Measurements from ENCODE around the gene FGD6. TPM values are rescaled to one million over a fixed set of nuclear protein-coding genes. Genes with fewer than 3 reads are reported as not detected.

The FGD6 gene
- polyA plus RNA-seq, 4 donors, result 0.89 to 11.4 (median 1.3) TPM

DNA sequence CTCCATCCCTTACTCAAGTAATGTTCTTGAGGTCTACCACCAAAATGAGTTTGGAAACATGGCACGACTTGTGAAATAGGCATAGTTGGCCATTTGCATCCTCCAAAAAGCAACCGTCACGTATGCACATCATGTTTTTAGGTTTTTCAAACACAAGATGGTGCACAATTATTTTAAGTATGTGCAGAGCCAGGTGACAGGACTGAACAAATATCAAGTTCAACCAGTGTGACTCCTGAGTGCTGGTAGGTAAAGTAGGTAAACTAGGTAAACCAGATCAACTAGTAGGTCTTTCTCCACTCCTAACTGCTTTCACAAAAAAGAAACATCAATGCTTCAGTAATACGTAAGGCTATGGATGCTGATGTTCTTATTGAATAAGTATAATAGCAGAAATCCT lies 39.1 kb downstream of the FGD6 start:
- no peaks in the 10 kb centered on the region for H3K9me3 ChIP-seq (ENCODE audit: control insufficient read depth in 2 of 2, insufficient read depth in 1 of 2, low read depth in 1 of 2, low read length in 1 of 2)
- 80 to 88% (median 82%) methylated on average over 4 of the region's 4 CpGs for WGBS, 3 donors
- no peaks in the 10 kb centered on the region for H3K27me3 ChIP-seq (ENCODE audit: control insufficient read depth in 3 of 3, insufficient read depth in 3 of 3, low read length in 3 of 3)
- H3K36me3 ChIP-seq (ENCODE audit: control insufficient read depth in 3 of 3, insufficient read depth in 2 of 3, low read depth in 1 of 3, low read length in 3 of 3), result peaks cover 0 to 18% (median 0%) of the 10 kb centered on the region in 3 donors
- H3K4me1 ChIP-seq (ENCODE audit: control insufficient read depth in 3 of 3, insufficient read depth in 2 of 3, low read depth in 1 of 3, low read length in 2 of 3), result peaks cover 0 to 22% (median 3%) of the 10 kb centered on the region in 3 donors
- DNase-seq, result no peak
- no peak for FAIRE-seq
- H3K27ac ChIP-seq (ENCODE audit: low read depth in 1 of 3, low read length in 2 of 3), result no peak overlapping the region
- H3K4me3 ChIP-seq (ENCODE audit: low read depth in 1 of 3, low read length in 3 of 3), result no peak overlapping the region

DNA sequence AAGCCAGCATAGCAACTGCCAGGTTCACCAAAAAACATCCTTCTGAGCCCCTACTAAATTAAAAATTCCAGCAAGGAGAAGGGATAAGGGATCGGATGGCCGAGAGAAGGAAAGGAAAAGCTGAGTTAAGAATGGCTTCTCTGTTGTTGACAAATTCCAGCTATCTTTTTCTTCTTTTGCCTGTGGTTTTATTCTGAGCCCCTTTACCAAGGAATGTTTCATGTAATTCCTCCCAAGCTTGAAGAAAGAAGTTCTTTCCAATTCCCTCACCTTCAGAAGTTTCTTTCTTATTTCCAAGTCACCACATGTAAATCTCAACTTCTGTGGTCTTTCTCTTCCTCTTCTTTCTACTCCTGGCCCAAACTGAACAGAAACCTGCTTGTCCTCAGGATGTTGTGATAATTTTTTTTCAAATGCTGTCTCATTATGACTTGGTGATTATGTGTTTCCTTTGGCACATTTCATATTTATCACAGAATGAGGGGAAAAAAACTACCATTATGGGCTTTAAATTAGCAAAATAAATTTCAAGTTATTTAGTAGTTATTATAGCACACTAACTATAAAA lies 40.0 kb downstream of the FGD6 start:
- Histone ChIP-seq H3K27ac (ENCODE audit: low read depth in 1 of 3, low read length in 2 of 3) (no peak overlapping the region), H3K9me3 (ENCODE audit: control insufficient read depth in 2 of 2, insufficient read depth in 1 of 2, low read depth in 1 of 2, low read length in 1 of 2) (no peaks in the 10 kb centered on the region), H3K4me3 (ENCODE audit: low read depth in 1 of 3, low read length in 3 of 3) (no peak overlapping the region), H3K36me3 (ENCODE audit: control insufficient read depth in 3 of 3, insufficient read depth in 2 of 3, low read depth in 1 of 3, low read length in 3 of 3) (peaks cover 0 to 13% (median 0%) of the 10 kb centered on the region in 3 donors), H3K27me3 (ENCODE audit: control insufficient read depth in 3 of 3, insufficient read depth in 3 of 3, low read length in 3 of 3) (no peaks in the 10 kb centered on the region), H3K4me1 (ENCODE audit: control insufficient read depth in 3 of 3, insufficient read depth in 2 of 3, low read depth in 1 of 3, low read length in 2 of 3) (peaks cover 0 to 27% (median 3%) of the 10 kb centered on the region in 3 donors)
- no peak for DNase-seq
- WGBS, 3 donors, result 90 to 100% (median 94%) methylated on average over 2 of the region's 2 CpGs
- FAIRE-seq, result no peak

DNA sequence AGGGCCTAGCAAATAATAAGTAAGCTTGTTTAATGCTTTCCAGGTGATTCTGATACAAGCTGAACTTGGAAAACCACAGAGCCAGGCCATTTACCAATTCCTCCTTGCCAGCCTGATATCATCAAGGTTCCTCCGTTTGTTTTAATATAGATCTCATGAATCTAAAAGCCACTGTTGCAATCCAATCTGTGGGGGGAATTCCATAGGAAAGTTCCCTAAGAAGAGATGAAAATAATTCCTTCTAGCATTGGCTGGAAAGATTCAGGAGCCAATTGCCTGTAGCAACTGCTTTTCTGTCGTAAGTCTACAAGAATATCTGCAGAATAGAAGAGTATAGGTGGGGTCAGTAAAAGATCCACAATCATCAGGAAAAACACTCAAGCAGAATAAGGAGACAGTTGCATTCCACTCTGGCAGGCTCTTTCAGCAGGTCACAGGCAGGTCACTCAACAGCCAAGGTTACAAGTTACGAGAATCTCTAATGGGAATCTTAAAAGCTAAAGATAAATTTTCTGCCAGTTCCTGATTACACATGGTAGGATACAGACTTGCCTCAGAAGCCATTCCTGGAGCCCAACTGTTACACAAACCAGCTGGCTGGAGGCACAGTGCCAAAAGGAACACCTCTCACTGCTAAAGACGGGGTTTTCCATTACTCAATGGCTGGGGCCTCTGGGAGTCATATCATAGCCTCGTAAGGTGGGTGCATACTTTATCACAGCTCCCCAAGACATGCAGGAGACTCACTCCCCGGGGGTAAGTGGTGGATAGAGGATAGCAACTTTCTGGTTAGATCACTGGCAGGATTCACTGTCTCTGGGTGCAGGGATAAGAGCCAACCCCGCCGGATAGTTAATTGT lies 43.6 kb downstream of the FGD6 start:
- WGBS, 3 donors, result 19 to 39% (median 31%) methylated on average over 8 of the region's 8 CpGs
- DNase-seq (peak; percentile 43 to 54), FAIRE-seq (no peak)
- H3K4me1 ChIP-seq (ENCODE audit: control insufficient read depth in 3 of 3, insufficient read depth in 2 of 3, low read depth in 1 of 3, low read length in 2 of 3), result peaks cover 0 to 22% (median 7%) of the 10 kb centered on the region in 3 donors
- peak overlapping the region in 2 of 3 donors; percentile 61 to 62 for H3K27ac ChIP-seq (ENCODE audit: low read depth in 1 of 3, low read length in 2 of 3)
- no peaks in the 10 kb centered on the region for H3K27me3 ChIP-seq (ENCODE audit: control insufficient read depth in 3 of 3, insufficient read depth in 3 of 3, low read length in 3 of 3)
- H3K4me3 ChIP-seq (ENCODE audit: low read depth in 1 of 3, low read length in 3 of 3), result no peak overlapping the region
- no peaks in the 10 kb centered on the region for H3K9me3 ChIP-seq (ENCODE audit: control insufficient read depth in 2 of 2, insufficient read depth in 1 of 2, low read depth in 1 of 2, low read length in 1 of 2)
- peaks cover 0 to 18% (median 0%) of the 10 kb centered on the region in 3 donors for H3K36me3 ChIP-seq (ENCODE audit: control insufficient read depth in 3 of 3, insufficient read depth in 2 of 3, low read depth in 1 of 3, low read length in 3 of 3)

DNA sequence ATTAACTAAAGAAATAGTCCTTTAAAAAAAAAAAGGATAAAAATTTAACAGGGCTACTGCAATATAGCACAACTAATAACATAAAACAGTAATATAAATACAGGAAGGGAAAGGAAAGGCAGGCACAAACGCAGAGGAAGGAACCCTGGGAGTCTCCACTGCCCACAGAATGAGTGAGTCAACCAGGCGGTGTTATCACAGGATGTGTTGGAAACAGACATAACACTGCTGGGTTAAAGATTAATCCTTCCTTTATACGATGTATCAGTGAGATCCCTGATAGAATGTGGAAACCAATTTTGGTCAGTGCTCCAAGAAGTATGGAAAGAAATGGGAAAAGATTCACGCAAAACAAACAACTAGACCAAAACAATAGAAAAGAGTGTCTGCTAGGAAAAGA lies 47.9 kb downstream of the FGD6 start:
- FAIRE-seq, result no peak
- H3K36me3 ChIP-seq (ENCODE audit: control insufficient read depth in 3 of 3, insufficient read depth in 2 of 3, low read depth in 1 of 3, low read length in 3 of 3), result peaks cover 0 to 25% (median 0%) of the 10 kb centered on the region in 3 donors
- 31 to 49% (median 38%) methylated on average over 4 of the region's 4 CpGs for WGBS, 3 donors
- no peaks in the 10 kb centered on the region for H3K27me3 ChIP-seq (ENCODE audit: control insufficient read depth in 3 of 3, insufficient read depth in 3 of 3, low read length in 3 of 3)
- no peaks in the 10 kb centered on the region for H3K9me3 ChIP-seq (ENCODE audit: control insufficient read depth in 2 of 2, insufficient read depth in 1 of 2, low read depth in 1 of 2, low read length in 1 of 2)
- H3K4me1 ChIP-seq (ENCODE audit: control insufficient read depth in 3 of 3, insufficient read depth in 2 of 3, low read depth in 1 of 3, low read length in 2 of 3), result peaks cover 0 to 25% (median 7%) of the 10 kb centered on the region in 3 donors
- H3K27ac ChIP-seq (ENCODE audit: low read depth in 1 of 3, low read length in 2 of 3), result peak overlapping the region in 2 of 3 donors; percentile 4 to 57
- no peak overlapping the region for H3K4me3 ChIP-seq (ENCODE audit: low read depth in 1 of 3, low read length in 3 of 3)
- DNase-seq, result peak; percentile 77 to 78

DNA sequence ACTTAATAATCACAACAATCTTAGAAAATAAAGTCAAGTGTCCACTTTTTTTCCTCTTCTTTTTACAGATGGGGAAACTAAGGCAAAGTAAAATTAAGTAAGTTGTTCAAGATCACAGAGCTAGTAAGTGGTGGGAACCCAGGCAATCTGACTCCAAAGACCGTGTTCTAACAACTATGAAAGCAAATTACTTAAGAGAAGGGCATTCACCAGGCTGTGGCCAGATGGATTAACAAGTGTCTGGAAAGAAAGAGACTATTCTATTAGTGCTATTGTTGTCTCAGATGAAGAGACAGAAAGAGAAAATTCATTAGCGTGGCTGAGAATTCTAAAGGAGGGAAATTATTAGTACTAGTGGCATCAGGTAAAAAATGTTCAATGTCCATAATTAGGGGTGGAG lies 48.5 kb downstream of the FGD6 start:
- H3K27me3 ChIP-seq (ENCODE audit: control insufficient read depth in 3 of 3, insufficient read depth in 3 of 3, low read length in 3 of 3), result no peaks in the 10 kb centered on the region
- H3K4me1 ChIP-seq (ENCODE audit: control insufficient read depth in 3 of 3, insufficient read depth in 2 of 3, low read depth in 1 of 3, low read length in 2 of 3), result peaks cover 0 to 20% (median 7%) of the 10 kb centered on the region in 3 donors
- FAIRE-seq (no peak), DNase-seq (no peak)
- H3K27ac ChIP-seq (ENCODE audit: low read depth in 1 of 3, low read length in 2 of 3), result peak overlapping the region in 1 of 3 donors; percentile 57
- 63 to 78% (median 65%) methylated on average over 2 of the region's 2 CpGs for WGBS, 3 donors
- no peak overlapping the region for H3K4me3 ChIP-seq (ENCODE audit: low read depth in 1 of 3, low read length in 3 of 3)
- peaks cover 0 to 22% (median 0%) of the 10 kb centered on the region in 3 donors for H3K36me3 ChIP-seq (ENCODE audit: control insufficient read depth in 3 of 3, insufficient read depth in 2 of 3, low read depth in 1 of 3, low read length in 3 of 3)
- H3K9me3 ChIP-seq (ENCODE audit: control insufficient read depth in 2 of 2, insufficient read depth in 1 of 2, low read depth in 1 of 2, low read length in 1 of 2), result no peaks in the 10 kb centered on the region

DNA sequence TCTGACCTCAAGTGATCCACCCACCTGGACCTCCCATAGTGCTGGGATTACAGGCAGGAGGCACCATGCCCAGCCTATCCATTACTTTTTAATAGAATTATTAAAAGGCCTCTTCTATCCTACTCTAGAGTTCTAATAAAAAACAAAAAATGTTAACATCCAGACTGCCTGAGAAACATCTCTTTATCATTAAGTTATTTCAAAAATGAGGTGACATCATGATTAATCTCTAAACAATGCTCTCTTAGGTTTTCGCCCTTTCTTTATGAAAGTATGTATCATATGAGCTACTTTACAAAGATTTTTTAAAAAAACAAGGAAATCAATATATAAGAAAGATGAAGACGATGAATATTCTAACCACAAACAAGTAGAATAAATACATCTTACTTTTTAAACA lies 52.6 kb downstream of the FGD6 start:
- H3K36me3 ChIP-seq (ENCODE audit: control insufficient read depth in 3 of 3, insufficient read depth in 2 of 3, low read depth in 1 of 3, low read length in 3 of 3), result peaks cover 0 to 15% (median 0%) of the 10 kb centered on the region in 3 donors
- no peak for DNase-seq
- FAIRE-seq, result no peak
- WGBS, 3 donors, result 90 to 96% (median 93%) methylated on average over 2 of the region's 2 CpGs
- no peaks in the 10 kb centered on the region for H3K27me3 ChIP-seq (ENCODE audit: control insufficient read depth in 3 of 3, insufficient read depth in 3 of 3, low read length in 3 of 3)
- H3K27ac ChIP-seq (ENCODE audit: low read depth in 1 of 3, low read length in 2 of 3), result no peak overlapping the region
- no peak overlapping the region for H3K4me3 ChIP-seq (ENCODE audit: low read depth in 1 of 3, low read length in 3 of 3)
- H3K4me1 ChIP-seq (ENCODE audit: control insufficient read depth in 3 of 3, insufficient read depth in 2 of 3, low read depth in 1 of 3, low read length in 2 of 3), result peaks cover 0 to 9% (median 3%) of the 10 kb centered on the region in 3 donors
- no peaks in the 10 kb centered on the region for H3K9me3 ChIP-seq (ENCODE audit: control insufficient read depth in 2 of 2, insufficient read depth in 1 of 2, low read depth in 1 of 2, low read length in 1 of 2)

DNA sequence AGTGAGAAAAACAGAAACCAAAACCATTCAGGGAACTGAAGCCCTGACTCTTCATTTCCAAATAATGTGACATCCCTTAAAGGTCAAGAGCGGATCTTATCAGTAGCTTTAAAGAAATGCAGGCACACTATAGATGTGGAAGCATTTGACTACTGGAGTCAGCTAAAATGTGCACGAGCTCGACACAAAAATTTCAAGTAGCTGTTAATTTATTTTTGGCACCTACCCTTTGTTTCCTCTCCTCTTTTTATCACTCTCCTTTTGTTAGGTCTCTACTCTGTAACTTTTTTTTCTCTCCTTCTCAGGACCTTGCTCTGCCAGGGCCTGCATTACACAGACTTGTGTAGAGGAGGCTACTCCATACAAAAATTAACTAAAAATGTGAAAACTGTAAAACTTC lies 58.3 kb downstream of the FGD6 start:
- H3K27ac ChIP-seq (ENCODE audit: low read depth in 1 of 3, low read length in 2 of 3), result no peak overlapping the region
- peaks cover 0 to 13% (median 0%) of the 10 kb centered on the region in 3 donors for H3K36me3 ChIP-seq (ENCODE audit: control insufficient read depth in 3 of 3, insufficient read depth in 2 of 3, low read depth in 1 of 3, low read length in 3 of 3)
- peaks cover 0 to 6% of the 10 kb centered on the region in 2 donors for H3K9me3 ChIP-seq (ENCODE audit: control insufficient read depth in 2 of 2, insufficient read depth in 1 of 2, low read depth in 1 of 2, low read length in 1 of 2)
- FAIRE-seq, result no peak
- H3K4me3 ChIP-seq (ENCODE audit: low read depth in 1 of 3, low read length in 3 of 3), result no peak overlapping the region
- no peak for DNase-seq
- 64 to 89% (median 84%) methylated on average over 3 of the region's 3 CpGs for WGBS, 3 donors
- H3K27me3 ChIP-seq (ENCODE audit: control insufficient read depth in 3 of 3, insufficient read depth in 3 of 3, low read length in 3 of 3), result no peaks in the 10 kb centered on the region
- H3K4me1 ChIP-seq (ENCODE audit: control insufficient read depth in 3 of 3, insufficient read depth in 2 of 3, low read depth in 1 of 3, low read length in 2 of 3), result no peaks in the 10 kb centered on the region

DNA sequence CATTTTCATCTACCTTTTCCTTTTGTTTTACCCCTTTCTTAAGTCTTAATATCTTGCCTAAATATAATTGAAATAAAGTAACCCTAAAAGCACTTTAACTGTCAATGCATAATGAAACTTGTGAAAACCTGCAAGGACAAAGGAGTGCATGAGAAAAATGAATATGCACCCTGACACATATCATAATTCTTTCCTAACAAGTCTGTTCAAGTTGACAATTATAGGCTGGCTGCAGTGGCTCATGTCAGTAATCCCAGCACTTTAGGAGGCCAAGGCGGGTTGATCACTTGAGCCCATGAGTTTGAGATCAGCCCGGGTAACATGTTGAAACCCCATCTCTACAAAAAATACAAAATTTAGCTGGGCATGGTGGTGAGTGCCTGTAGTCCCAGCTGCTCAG lies 65.4 kb downstream of the FGD6 start:
- DNase-seq (no peak), FAIRE-seq (no peak)
- Histone ChIP-seq H3K27me3 (ENCODE audit: control insufficient read depth in 3 of 3, insufficient read depth in 3 of 3, low read length in 3 of 3) (no peaks in the 10 kb centered on the region), H3K27ac (ENCODE audit: low read depth in 1 of 3, low read length in 2 of 3) (no peak overlapping the region), H3K36me3 (ENCODE audit: control insufficient read depth in 3 of 3, insufficient read depth in 2 of 3, low read depth in 1 of 3, low read length in 3 of 3) (peaks cover 0 to 15% (median 0%) of the 10 kb centered on the region in 3 donors), H3K9me3 (ENCODE audit: control insufficient read depth in 2 of 2, insufficient read depth in 1 of 2, low read depth in 1 of 2, low read length in 1 of 2) (peaks cover 0 to 2% of the 10 kb centered on the region in 2 donors), H3K4me3 (ENCODE audit: low read depth in 1 of 3, low read length in 3 of 3) (no peak overlapping the region), H3K4me1 (ENCODE audit: control insufficient read depth in 3 of 3, insufficient read depth in 2 of 3, low read depth in 1 of 3, low read length in 2 of 3) (no peaks in the 10 kb centered on the region)
- 87 to 97% (median 91%) methylated on average over 2 of the region's 2 CpGs for WGBS, 3 donors

All from small intestine (tissue), 7 donors.